OCI-LY3 (cell line): Measurements from ENCODE around the gene MAN2A1.

Experiments used
- H2AFZ ChIP-seq: fragments of 200-600, 300-600 bp; shearing (Covaris generic); 2 replicates; pipeline ENCODE4 v1.6.0; 2014; ENCODE audit warnings: antibody characterized with exemption, low read depth, low read length
- H3K27ac ChIP-seq: fragments of 200-600, 300-600 bp; sonication (generic); 2 replicates; pipeline ENCODE4 v1.5.1; 2014; ENCODE audit warnings: mild to moderate bottlenecking, low read length, moderate library complexity, mixed read lengths
- H3K27me3 ChIP-seq: fragments of 200-600, 300-600 bp; sonication (generic); 2 replicates; pipeline ENCODE4 v1.6.1; 2014; ENCODE audit warnings: low read depth, low read length, mixed read lengths
- H3K36me3 ChIP-seq: fragments of 200-600, 300-600 bp; sonication (generic); replicated peaks from 2 replicates; pipeline ENCODE3; 2014; ENCODE audit warnings: low read depth, low read length, mixed read lengths
- H3K4me1 ChIP-seq: fragments of 300-600, 200-600 bp; sonication (generic); 2 replicates; pipeline ENCODE4 v1.6.1; 2014; ENCODE audit warnings: low read length, mixed read lengths
- H3K4me2 ChIP-seq: fragments of 200-600, 300-600 bp; sonication (generic); 2 replicates; pipeline ENCODE4 v1.6.1; 2014; ENCODE audit warnings: low read length, mixed read lengths
- H3K4me3 ChIP-seq: fragments of 300-600, 200-600 bp; sonication (generic); 2 replicates; pipeline ENCODE4 v1.5.1; 2014; ENCODE audit warnings: antibody characterized with exemption, mild to moderate bottlenecking, low read length, moderate library complexity
- H3K79me2 ChIP-seq: fragments of 300-600, 200-600 bp; shearing (Covaris generic); 2 replicates; pipeline ENCODE4 v1.6.1; 2014; ENCODE audit warnings: mild to moderate bottlenecking, low read length, mixed read lengths
- H3K9ac ChIP-seq: fragments of 300-600, 200-600 bp; shearing (Covaris generic); 2 replicates; pipeline ENCODE4 v1.6.0; 2014; ENCODE audit warnings: mild to moderate bottlenecking, low read length, moderate library complexity
- H3K9me3 ChIP-seq: fragments of 200-600, 300-600 bp; shearing (Covaris generic); 2 replicates; pipeline ENCODE4 v1.6.1; 2014; ENCODE audit warnings: low read length, mixed read lengths; ENCODE audit not compliant: insufficient read depth
- H4K20me1 ChIP-seq: fragments of 200-600, 300-600 bp; sonication (generic); 2 replicates; pipeline ENCODE4 v1.6.1; 2016; ENCODE audit warnings: low read length, mixed read lengths; ENCODE audit not compliant: insufficient read depth
- EZH2phosphoT487 ChIP-seq: fragments of 200-600 bp; shearing (Covaris generic); IDR thresholded peaks from 2 replicates; pipeline ENCODE4 v1.6.1; 2018; ENCODE audit warnings: antibody characterized with exemption, mixed run types, low read depth
- TF ChIP-seq, protein P1 (sequence below): fragments of 200-600, 300-600 bp; sonication (generic); IDR thresholded peaks from 2 replicates; pipeline ENCODE4 v1.5.1; 2014; ENCODE audit warnings: antibody characterized with exemption, low read length, low read depth

The MAN2A1 gene

GRCh38 chr5:109910874-109911273 lies 221.1 kb downstream of the MAN2A1 start:
- no peak overlapping the region for H2AFZ ChIP-seq

GRCh38 chr5:109911731-109912130 lies 222.0 kb downstream of the MAN2A1 start:
- Histone ChIP-seq H2AFZ (no peak overlapping the region), H3K27me3 (no peaks in the 10 kb centered on the region), H3K27ac (no peak overlapping the region), H3K4me2 (no peak overlapping the region), H3K9ac (no peak overlapping the region), H3K4me3 (no peak overlapping the region), H3K79me2 (no peaks in the 10 kb centered on the region), H4K20me1 (no peaks in the 10 kb centered on the region), H3K9me3 (no peaks in the 10 kb centered on the region), H3K4me1 (peaks cover 16% of the 10 kb centered on the region), H3K36me3 (no peaks in the 10 kb centered on the region)
- TF ChIP-seq, protein P1, sequence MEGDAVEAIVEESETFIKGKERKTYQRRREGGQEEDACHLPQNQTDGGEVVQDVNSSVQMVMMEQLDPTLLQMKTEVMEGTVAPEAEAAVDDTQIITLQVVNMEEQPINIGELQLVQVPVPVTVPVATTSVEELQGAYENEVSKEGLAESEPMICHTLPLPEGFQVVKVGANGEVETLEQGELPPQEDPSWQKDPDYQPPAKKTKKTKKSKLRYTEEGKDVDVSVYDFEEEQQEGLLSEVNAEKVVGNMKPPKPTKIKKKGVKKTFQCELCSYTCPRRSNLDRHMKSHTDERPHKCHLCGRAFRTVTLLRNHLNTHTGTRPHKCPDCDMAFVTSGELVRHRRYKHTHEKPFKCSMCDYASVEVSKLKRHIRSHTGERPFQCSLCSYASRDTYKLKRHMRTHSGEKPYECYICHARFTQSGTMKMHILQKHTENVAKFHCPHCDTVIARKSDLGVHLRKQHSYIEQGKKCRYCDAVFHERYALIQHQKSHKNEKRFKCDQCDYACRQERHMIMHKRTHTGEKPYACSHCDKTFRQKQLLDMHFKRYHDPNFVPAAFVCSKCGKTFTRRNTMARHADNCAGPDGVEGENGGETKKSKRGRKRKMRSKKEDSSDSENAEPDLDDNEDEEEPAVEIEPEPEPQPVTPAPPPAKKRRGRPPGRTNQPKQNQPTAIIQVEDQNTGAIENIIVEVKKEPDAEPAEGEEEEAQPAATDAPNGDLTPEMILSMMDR, result no peak
- TF ChIP-seq EZH2phosphoT487, result no peak

More at GRCh38 chr5:109910874-109911273, 221.1 kb downstream of the MAN2A1 start:
- Histone ChIP-seq H3K4me2 (peak overlapping the region; percentile 54), H3K27ac (no peak overlapping the region), H3K4me1 (peaks cover 10% of the 10 kb centered on the region), H3K9me3 (no peaks in the 10 kb centered on the region), H3K4me3 (no peak overlapping the region), H3K79me2 (no peaks in the 10 kb centered on the region), H4K20me1 (no peaks in the 10 kb centered on the region), H3K36me3 (no peaks in the 10 kb centered on the region), H3K27me3 (no peaks in the 10 kb centered on the region), H3K9ac (no peak overlapping the region)
- TF ChIP-seq EZH2phosphoT487, result no peak
- TF ChIP-seq, protein P1, result no peak

DNA sequence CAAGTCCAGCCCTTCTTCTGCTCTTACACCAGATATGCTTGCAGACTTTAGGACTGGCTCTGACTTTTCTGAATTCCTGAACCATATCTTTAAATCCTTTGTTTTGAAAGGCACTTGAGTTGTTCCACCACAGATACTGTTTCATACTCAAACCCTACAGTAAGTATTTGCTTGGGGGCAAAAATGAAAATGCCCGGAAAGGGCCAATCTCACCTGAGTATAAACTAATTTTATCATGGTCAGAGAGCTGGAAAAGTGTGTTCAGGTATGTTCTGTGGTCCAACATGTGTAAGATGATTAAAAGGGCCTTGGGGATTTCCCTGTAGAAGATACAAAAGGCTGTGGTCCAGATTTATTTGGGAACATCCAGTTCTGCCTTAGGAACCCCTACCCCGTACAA lies 225.2 kb downstream of the MAN2A1 start:
- TF ChIP-seq EZH2phosphoT487, result no peak
- TF ChIP-seq, protein P1, result no peak
- Histone ChIP-seq H4K20me1 (no peaks in the 10 kb centered on the region), H3K79me2 (no peaks in the 10 kb centered on the region), H3K36me3 (no peaks in the 10 kb centered on the region), H3K4me1 (peaks cover 25% of the 10 kb centered on the region), H3K4me2 (no peak overlapping the region), H3K9me3 (no peaks in the 10 kb centered on the region), H3K27ac (no peak overlapping the region), H3K27me3 (no peaks in the 10 kb centered on the region), H3K9ac (no peak overlapping the region), H2AFZ (no peak overlapping the region), H3K4me3 (no peak overlapping the region)

DNA sequence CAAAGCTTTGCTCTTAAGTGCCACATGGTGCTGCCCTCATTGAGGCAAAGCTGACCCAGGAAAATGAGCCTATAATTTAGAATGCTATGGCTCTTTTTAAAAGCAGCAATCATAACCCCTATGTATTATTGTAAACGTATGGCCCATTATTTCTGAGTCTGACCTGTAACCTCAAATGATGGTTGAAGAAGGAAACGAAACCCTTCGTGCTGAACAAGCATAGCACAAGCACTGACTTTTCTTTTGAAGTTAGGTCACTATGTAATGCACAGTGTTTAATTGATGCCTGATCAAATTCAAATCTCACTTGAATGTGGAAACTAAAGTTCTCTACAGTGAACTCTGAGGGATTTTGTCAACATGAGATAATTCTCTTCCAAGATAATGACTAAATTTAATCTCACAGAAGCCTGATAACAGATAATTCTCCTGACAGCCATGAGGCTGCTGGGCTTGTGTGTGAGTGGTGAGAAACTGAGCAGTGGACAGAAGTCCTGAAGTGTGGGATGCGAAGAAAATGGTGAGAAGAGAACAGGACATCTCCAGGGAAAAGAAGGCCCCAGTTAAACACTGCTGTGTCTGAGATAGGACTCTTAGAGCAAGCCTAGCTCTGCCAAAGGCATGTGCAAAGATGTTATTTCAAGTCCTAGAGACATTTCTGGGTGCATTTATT lies 226.9 kb downstream of the MAN2A1 start:
- H3K9ac ChIP-seq, result no peak overlapping the region
- H3K36me3 ChIP-seq, result no peaks in the 10 kb centered on the region
- no peaks in the 10 kb centered on the region for H4K20me1 ChIP-seq
- peak overlapping the region; percentile 29; the same call in 1 of the 2 replicates for H3K4me2 ChIP-seq
- H3K4me3 ChIP-seq, result no peak overlapping the region
- no peak overlapping the region for H3K27ac ChIP-seq
- H2AFZ ChIP-seq, result 0 out of 2 replicates have a peak overlapping the region, but pooled peaks have one; percentile 33
- H3K27me3 ChIP-seq, result no peaks in the 10 kb centered on the region
- TF ChIP-seq EZH2phosphoT487, result no peak
- TF ChIP-seq, protein P1, result no peak
- H3K9me3 ChIP-seq, result no peaks in the 10 kb centered on the region
- H3K4me1 ChIP-seq, result peaks cover 30% of the 10 kb centered on the region
- H3K79me2 ChIP-seq, result no peaks in the 10 kb centered on the region
